Daoy (cell line): ENCODE measurements around the gene TMEM63C. TPM values are rescaled to one million over a fixed set of nuclear protein-coding genes. Genes with fewer than 3 reads are reported as not detected.
A peak's percentile ranks its signal among the peaks of the same experiment; 100 is the strongest.

Experiments
- DNase-seq: peaks from one replicate; pipeline ENCODE4 v3.0.0-alpha.2; 2015; ENCODE audit warnings: low read depth
- total RNA-seq: library from RNA; depleted of rRNA; stranded (reverse); fragments of >200 nt; shearing (Covaris generic); gene quantifications from 2 replicates; pipeline ENCODE4 v1.2.3, GENCODE V29; 2014

Gene TMEM63C
- total RNA-seq, 1 experiment from 2014 or later, result 0.63 TPM

GRCh38 chr14:77197988-77198387 lies 16.4 kb downstream of the TMEM63C start:
- DNase-seq, result no peak

- DNase-seq, result no peak
These were observed 17.0 kb downstream of the TMEM63C start for GRCh38 chr14:77198561-77198960.

- no peak for DNase-seq
These were observed 18.0 kb downstream of the TMEM63C start for GRCh38 chr14:77199590-77199989.

- no peak for DNase-seq
These were observed 18.9 kb downstream of the TMEM63C start for GRCh38 chr14:77200406-77200985.

GRCh38 chr14:77201696-77202095 lies 20.1 kb downstream of the TMEM63C start:
- DNase-seq, result no peak

GRCh38 chr14:77203611-77204458 lies 22.2 kb downstream of the TMEM63C start:
- no peak for DNase-seq

GRCh38 chr14:77204459-77204771 lies 22.8 kb downstream of the TMEM63C start:
- DNase-seq, result no peak

GRCh38 chr14:77204907-77205306 lies 23.3 kb downstream of the TMEM63C start:
- no peak for DNase-seq

GRCh38 chr14:77205566-77205965 lies 24.0 kb downstream of the TMEM63C start:
- no peak for DNase-seq

- DNase-seq, result no peak
These were observed 24.7 kb downstream of the TMEM63C start for GRCh38 chr14:77206261-77206824.

GRCh38 chr14:77206877-77207389 lies 25.3 kb downstream of the TMEM63C start:
- no peak for DNase-seq

GRCh38 chr14:77208291-77208978 lies 26.8 kb downstream of the TMEM63C start:
- peak; percentile 80 for DNase-seq

- DNase-seq, result no peak
These were observed 27.4 kb downstream of the TMEM63C start for GRCh38 chr14:77208979-77209318.

GRCh38 chr14:77212097-77212870 lies 30.7 kb downstream of the TMEM63C start:
- no peak for DNase-seq

GRCh38 chr14:77212943-77213678 lies 31.5 kb downstream of the TMEM63C start:
- peak; percentile 64 for DNase-seq

GRCh38 chr14:77213679-77214016 lies 32.0 kb downstream of the TMEM63C start:
- no peak for DNase-seq

GRCh38 chr14:77214216-77214615 lies 32.6 kb downstream of the TMEM63C start:
- no peak for DNase-seq

GRCh38 chr14:77217551-77217950 lies 36.0 kb downstream of the TMEM63C start:
- DNase-seq, result no peak

GRCh38 chr14:77219591-77219990 lies 38.0 kb downstream of the TMEM63C start:
- no peak for DNase-seq

- DNase-seq, result no peak
These were observed 38.8 kb downstream of the TMEM63C start for GRCh38 chr14:77220246-77221017.
